KMS-11 (cell line): ENCODE data around the gene ATF4.

Experiments used
- H2AFZ ChIP-seq: fragments of 200-600 bp; sonication (generic); 2 replicates; pipeline ENCODE4 v1.6.1; 2016; ENCODE audit warnings: antibody characterized with exemption, mixed run types, low read depth
- H3K27ac ChIP-seq: fragments of 200-600 bp; sonication (generic); 2 replicates; pipeline ENCODE4 v1.6.1; 2016; ENCODE audit warnings: mild to moderate bottlenecking, mixed run types
- H3K27me3 ChIP-seq: fragments of 200-600 bp; sonication (generic); 2 replicates; pipeline ENCODE4 v1.6.1; 2017; ENCODE audit warnings: mild to moderate bottlenecking, low read depth, mixed run types, moderate library complexity; ENCODE audit not compliant: insufficient read depth
- H3K36me3 ChIP-seq: fragments of 200-600 bp; sonication (generic); 2 replicates; pipeline ENCODE4 v1.6.1; 2017; ENCODE audit warnings: mild to moderate bottlenecking, mixed run types; ENCODE audit not compliant: insufficient read depth
- H3K4me1 ChIP-seq: fragments of 200-600 bp; sonication (generic); 2 replicates; pipeline ENCODE4 v1.6.1; 2016; ENCODE audit warnings: mild to moderate bottlenecking, low read depth, mixed run types; ENCODE audit not compliant: poor library complexity, severe bottlenecking
- H3K4me2 ChIP-seq: fragments of 200-600 bp; sonication (generic); 2 replicates; pipeline ENCODE4 v1.7.0; 2016; ENCODE audit warnings: mild to moderate bottlenecking, mixed run types
- H3K4me3 ChIP-seq: fragments of 200-600 bp; sonication (generic); IDR thresholded peaks from 2 replicates; pipeline ENCODE4 v1.6.1; 2017; ENCODE audit warnings: low read depth, low read length, mixed read lengths; ENCODE audit not compliant: insufficient read depth
- H3K79me2 ChIP-seq: fragments of 200-600 bp; sonication (generic); 2 replicates; pipeline ENCODE4 v1.6.1; 2016; ENCODE audit warnings: low read depth, mixed run types; ENCODE audit not compliant: insufficient read depth
- H3K9ac ChIP-seq: fragments of 200-600 bp; sonication (generic); 2 replicates; pipeline ENCODE4 v1.6.1; 2016; ENCODE audit warnings: mild to moderate bottlenecking, mixed run types
- H4K20me1 ChIP-seq: fragments of 200-600 bp; sonication (generic); 2 replicates; pipeline ENCODE4 v1.6.1; 2016; ENCODE audit warnings: mild to moderate bottlenecking, mixed run types; ENCODE audit not compliant: insufficient read depth
- TF ChIP-seq, protein P1 (sequence below): fragments of 200-600 bp; sonication (generic); conservative IDR thresholded peaks from 2 replicates; pipeline ENCODE4 v1.6.1; 2017; ENCODE audit warnings: low read depth, mild to moderate bottlenecking, antibody characterized with exemption, low read length, moderate library complexity, mixed read lengths

The ATF4 gene

GRCh38 chr22:39567135-39567946, 47.0 kb downstream of the ATF4 start:
- H3K4me2 ChIP-seq: no peak overlapping the region
- no peaks in the 10 kb centered on the region for H3K4me1 ChIP-seq
- no peak overlapping the region for H3K9ac ChIP-seq
- H3K36me3 ChIP-seq: no peaks in the 10 kb centered on the region
- peaks cover 21% of the 10 kb centered on the region for H3K27me3 ChIP-seq
- no peak overlapping the region for H3K27ac ChIP-seq
- H4K20me1 ChIP-seq: no peaks in the 10 kb centered on the region
- no peak overlapping the region for H2AFZ ChIP-seq
- no peak overlapping the region for H3K4me3 ChIP-seq
- TF ChIP-seq, protein P1, sequence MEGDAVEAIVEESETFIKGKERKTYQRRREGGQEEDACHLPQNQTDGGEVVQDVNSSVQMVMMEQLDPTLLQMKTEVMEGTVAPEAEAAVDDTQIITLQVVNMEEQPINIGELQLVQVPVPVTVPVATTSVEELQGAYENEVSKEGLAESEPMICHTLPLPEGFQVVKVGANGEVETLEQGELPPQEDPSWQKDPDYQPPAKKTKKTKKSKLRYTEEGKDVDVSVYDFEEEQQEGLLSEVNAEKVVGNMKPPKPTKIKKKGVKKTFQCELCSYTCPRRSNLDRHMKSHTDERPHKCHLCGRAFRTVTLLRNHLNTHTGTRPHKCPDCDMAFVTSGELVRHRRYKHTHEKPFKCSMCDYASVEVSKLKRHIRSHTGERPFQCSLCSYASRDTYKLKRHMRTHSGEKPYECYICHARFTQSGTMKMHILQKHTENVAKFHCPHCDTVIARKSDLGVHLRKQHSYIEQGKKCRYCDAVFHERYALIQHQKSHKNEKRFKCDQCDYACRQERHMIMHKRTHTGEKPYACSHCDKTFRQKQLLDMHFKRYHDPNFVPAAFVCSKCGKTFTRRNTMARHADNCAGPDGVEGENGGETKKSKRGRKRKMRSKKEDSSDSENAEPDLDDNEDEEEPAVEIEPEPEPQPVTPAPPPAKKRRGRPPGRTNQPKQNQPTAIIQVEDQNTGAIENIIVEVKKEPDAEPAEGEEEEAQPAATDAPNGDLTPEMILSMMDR: no peak
- H3K79me2 ChIP-seq: no peaks in the 10 kb centered on the region

DNA sequence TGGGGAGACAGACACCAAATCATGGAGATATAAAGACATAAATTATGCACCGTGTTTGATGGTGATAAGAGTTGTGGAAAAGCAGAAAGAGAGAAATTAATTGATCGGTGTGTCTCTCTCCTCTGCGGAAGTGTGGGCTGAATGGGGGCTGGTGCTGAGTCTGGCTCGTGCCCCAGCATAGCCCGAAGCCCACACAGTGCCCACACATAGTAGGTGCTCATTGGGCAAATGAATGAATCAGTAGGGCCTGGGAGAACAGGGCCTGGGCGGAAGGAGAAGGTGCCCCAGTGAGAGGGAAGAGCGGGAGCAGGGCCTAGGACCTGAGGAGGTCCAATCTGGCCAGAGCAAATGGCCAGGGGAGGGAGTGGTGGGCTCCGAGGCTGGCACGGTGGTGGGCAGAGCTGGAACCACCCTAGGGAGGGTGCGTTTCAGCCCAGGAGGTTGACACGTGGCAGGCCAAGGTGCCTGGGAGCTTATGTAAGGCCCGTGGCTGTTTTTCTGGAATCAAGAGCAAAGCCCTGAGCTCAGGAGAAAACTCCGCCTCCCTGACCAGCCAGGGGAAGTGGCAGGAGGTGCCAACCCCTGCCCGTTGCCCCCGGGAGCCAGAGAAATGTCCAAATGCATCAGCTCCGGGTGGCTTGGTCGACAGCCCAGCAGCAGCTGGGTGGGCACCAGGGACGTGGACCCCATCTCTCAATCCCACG, 48.1 kb downstream of the ATF4 start:
- Histone ChIP-seq H2AFZ (no peak overlapping the region), H3K27me3 (peaks cover 32% of the 10 kb centered on the region), H3K36me3 (no peaks in the 10 kb centered on the region), H4K20me1 (no peaks in the 10 kb centered on the region), H3K27ac (no peak overlapping the region), H3K4me2 (no peak overlapping the region), H3K4me3 (no peak overlapping the region), H3K4me1 (no peaks in the 10 kb centered on the region), H3K9ac (no peak overlapping the region), H3K79me2 (no peaks in the 10 kb centered on the region)
- TF ChIP-seq, protein P1: no peak

- Histone ChIP-seq H3K9ac (no peak overlapping the region), H3K79me2 (no peaks in the 10 kb centered on the region), H3K4me2 (no peak overlapping the region), H3K4me3 (no peak overlapping the region), H3K4me1 (no peaks in the 10 kb centered on the region), H3K27ac (no peak overlapping the region), H2AFZ (no peak overlapping the region), H4K20me1 (no peaks in the 10 kb centered on the region), H3K36me3 (no peaks in the 10 kb centered on the region), H3K27me3 (peaks cover 39% of the 10 kb centered on the region)
- TF ChIP-seq, protein P1: no peak
These were observed 48.7 kb downstream of the ATF4 start for GRCh38 chr22:39569066-39569465.

DNA sequence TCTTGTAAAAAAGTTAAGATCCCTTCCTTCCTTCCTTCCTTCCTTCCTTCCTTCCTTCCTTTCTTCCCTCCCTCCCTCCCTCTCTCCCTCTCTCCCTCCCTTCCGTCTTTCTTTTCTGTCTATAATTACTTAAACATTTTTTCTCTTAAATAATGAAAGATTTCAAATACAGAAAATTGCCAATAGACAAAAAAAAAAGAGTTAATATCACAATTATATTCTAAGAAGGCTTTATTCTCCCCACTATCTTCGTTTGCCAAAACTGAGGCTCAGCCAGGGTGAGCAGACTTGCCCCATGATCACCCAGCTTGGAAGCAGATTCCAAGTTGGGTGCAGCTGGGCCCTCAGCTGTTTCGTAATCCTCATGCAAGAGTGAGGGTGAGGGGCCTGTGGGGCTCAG, 49.9 kb downstream of the ATF4 start:
- no peaks in the 10 kb centered on the region for H4K20me1 ChIP-seq
- H3K4me1 ChIP-seq: no peaks in the 10 kb centered on the region
- H3K27ac ChIP-seq: no peak overlapping the region
- H3K27me3 ChIP-seq: peaks cover 50% of the 10 kb centered on the region
- H3K4me3 ChIP-seq: no peak overlapping the region
- H3K4me2 ChIP-seq: no peak overlapping the region
- H2AFZ ChIP-seq: no peak overlapping the region
- no peak overlapping the region for H3K9ac ChIP-seq
- H3K79me2 ChIP-seq: no peaks in the 10 kb centered on the region
- TF ChIP-seq, protein P1: no peak
- no peaks in the 10 kb centered on the region for H3K36me3 ChIP-seq
